ENCODE results near the gene HS2ST1.

DNA sequence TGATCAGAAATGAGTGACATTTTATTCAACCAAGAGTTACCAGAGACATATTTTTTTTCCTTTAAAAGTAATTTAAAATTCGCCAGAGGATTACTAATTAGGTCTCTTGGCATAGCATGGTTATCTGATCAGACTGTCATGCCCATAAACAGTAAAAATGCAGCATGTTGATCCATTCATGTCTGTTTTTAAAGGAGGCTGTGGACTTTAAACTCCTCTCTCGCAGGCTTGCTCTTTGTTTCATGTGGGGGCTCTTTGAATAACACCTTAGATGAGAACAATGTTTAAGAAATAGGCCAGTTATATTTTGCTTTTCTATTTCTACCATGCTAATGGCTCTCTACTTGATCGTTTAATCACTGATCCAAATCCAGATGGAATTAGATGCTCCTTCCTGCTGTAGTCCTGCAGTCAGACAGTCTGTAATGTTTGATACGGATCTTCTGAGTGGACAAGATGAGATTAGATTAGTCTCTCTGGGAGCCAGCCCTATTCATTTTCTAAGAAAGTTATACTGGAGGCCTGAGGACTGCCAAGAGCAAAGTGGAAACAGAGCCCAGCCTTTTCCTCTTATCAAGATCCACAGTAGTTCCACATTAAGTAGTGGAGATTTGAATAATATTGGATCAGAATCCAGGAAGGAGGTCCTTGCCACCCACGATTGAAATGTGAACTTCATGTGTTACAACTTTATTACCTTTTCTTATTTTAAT is 197.4 kb downstream of the HS2ST1 start:
- TF ChIP-seq POLR2A (IDR thresholded peaks at IDR 0.05; ENCODE audit: low read depth, low read length) (no peak), TAF1 (IDR thresholded peaks at IDR 0.05; ENCODE audit: borderline replicate concordance, low read depth, low read length) (no peak)
